Cardiac fibroblast (primary cell): ENCODE data around the gene MARK3.
A peak's percentile ranks its signal among the peaks of the same experiment; 100 is the strongest.

Source experiments
- DNase-seq, 2 donors: peaks; one replicate each; pipeline versions ENCODE4 v3.0.0 to v3.0.0-alpha.2; 2010; ENCODE audit warnings: low read depth in 2 of 2
- H3K4me3 ChIP-seq, 2 donors: replicated peaks in 1 of 2; 1 replicate in 1 of 2; 2 replicates in 1 of 2; pipeline ENCODE4 v1.5.1; 2011; ENCODE audit warnings: low read depth in 2 of 2, low read length in 2 of 2, mild to moderate bottlenecking in 2 of 2, moderate library complexity in 1 of 2
- CTCF ChIP-seq: IDR thresholded peaks from one replicate; pipeline ENCODE4 v1.5.1; 2011; ENCODE audit warnings: low read depth, mild to moderate bottlenecking, low read length, inconsistent platforms

Gene MARK3

GRCh38 chr14:103520269-103520656 is 135.0 kb downstream of the MARK3 start:
- TF ChIP-seq CTCF: no peak
- no peak for DNase-seq
- no peak overlapping the region for H3K4me3 ChIP-seq

GRCh38 chr14:103520657-103521437 is 135.6 kb downstream of the MARK3 start:
- peak overlapping the region; percentile 33 to 41 for H3K4me3 ChIP-seq
- TF ChIP-seq CTCF: peak; percentile 33
- DNase-seq: peak; percentile 45 to 58

- no peak for DNase-seq
- no peak for TF ChIP-seq CTCF
- peak overlapping the region; percentile 33 to 41 for H3K4me3 ChIP-seq
Measured at GRCh38 chr14:103521438-103521950, 136.3 kb downstream of the MARK3 start.

DNA sequence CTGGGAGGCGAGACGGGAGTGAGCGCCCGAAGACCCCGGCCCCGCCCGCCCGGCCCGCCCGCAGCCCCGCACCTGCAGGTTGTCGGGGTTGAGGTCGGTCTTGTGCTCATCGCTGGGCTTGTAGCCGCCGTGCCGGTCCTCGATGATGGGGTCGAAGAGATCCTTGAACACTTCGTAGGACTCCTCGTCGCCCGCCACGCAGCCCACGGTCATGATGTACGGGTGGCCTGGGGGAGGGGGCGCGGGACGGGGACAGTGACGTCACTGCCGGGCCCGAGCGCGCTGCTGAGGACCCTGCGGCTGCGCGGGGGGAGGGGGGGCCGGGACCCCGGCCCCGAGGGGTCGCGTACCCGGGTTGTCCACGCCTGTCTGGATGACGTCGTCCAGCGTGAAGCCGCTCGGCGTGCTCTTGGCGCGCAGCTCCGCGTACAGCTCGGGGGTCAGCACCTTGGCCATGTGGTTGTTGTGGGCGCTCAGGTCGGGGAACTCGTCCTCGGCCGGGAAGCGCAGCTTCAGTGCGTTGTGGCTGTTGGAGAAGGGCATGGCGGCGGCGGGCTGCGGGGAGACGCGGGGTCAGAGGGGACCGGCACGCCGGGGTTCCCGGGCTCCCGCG is 136.8 kb downstream of the MARK3 start:
- DNase-seq: no peak
- TF ChIP-seq CTCF: no peak
- peak overlapping the region; percentile 41 to 47 for H3K4me3 ChIP-seq

DNA sequence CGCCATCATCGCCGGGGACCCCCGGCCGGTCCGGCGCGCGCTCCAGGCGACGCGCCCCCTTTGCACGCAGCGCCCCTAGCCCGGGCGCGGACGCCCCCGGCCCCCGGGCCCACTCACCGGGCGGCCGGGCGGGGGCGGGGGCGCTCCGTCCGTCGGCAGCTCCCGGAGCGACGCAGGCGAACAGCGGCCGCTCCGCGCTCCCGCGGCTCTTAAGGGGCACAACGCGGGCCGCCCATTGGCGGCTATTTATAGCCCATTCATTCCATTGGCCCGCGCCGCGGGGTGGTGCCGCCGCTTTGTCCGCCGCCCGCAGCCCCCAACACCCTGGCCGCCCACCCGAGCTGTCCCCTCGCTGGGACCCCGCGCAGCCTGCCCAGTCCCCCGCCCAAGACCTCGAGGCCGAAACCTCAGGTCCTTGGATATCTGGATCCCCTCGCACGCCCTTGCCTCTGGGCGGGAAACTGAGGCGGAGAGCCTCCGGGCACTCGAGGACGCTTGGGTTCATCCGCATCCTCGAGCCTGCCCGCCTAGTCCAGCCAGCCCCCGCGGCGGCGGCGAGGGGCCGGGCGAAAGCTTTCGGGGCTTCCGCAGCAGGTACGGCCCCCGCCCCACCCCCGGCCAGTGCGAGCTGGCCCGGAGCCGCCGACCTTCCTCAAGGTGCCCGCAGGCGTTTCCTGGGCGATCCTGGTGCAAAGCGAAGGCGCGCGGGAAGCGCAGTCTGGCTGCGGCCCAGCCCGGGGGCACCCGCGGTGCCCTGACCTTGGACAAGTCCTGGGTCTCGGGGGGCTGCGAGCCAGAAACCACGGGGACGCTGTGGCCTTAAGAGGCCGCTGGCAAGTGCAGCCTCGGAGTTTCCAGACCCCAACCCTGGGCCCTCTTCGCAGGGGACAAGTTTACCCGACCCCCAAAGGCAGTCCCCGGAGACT is 137.7 kb downstream of the MARK3 start, which contains the start of gene CKB:
CKB (minus strand) TSS at position 182 of the 926 bp plus-strand sequence. CDS start 337 bp downstream, outside the sequence.
- H3K4me3 ChIP-seq: peak within 1 kb of the TSS; percentile 41 to 47
- peak; percentile 44 to 59 for DNase-seq
- no peak for TF ChIP-seq CTCF

DNA sequence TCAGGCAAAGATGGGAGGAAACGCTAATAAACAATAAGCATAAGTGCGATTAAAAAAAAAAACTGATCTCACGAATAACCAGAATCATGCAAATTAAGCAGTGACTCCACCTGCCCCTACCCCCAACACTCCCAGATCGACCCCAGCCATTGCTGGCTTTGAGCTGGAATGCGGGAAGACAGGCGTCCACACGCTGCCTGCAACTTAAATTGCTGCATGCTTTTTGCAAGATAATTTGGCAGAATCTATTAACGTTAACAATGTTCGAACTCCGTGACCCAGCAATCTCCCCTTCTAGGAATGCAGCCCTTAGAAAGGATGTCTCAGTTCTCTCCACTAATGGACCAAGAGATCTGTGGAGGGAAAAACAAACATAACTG is 138.3 kb downstream of the MARK3 start:
- no peak overlapping the region for H3K4me3 ChIP-seq
- no peak for TF ChIP-seq CTCF
- DNase-seq: no peak
